T1000 (cell line): ENCODE results near the gene SLC16A10.
"Not testable (repeated sequence)": the region's sequence is repeated elsewhere in the genome, so short reads cannot be mapped to it uniquely, and the experiment has no call there.

ENCODE experiments used
- DNase-seq: peaks from one replicate; lab custom pipeline; 2025; ENCODE audit warnings: mixed read lengths; lab: John Stamatoyannopoulos, UW

The SLC16A10 gene

GRCh38 chr6:111132669-111133068 lies 45.4 kb downstream of the SLC16A10 start:
- DNase-seq, result not testable (repeated sequence)

GRCh38 chr6:111134236-111134869 lies 47.0 kb downstream of the SLC16A10 start:
- DNase-seq, result not testable (repeated sequence)

- not testable (repeated sequence) for DNase-seq
Observed at GRCh38 chr6:111137489-111138093, 50.3 kb downstream of the SLC16A10 start.

GRCh38 chr6:111147440-111147839 lies 60.1 kb downstream of the SLC16A10 start:
- no peak for DNase-seq

GRCh38 chr6:111148110-111148509 lies 60.8 kb downstream of the SLC16A10 start:
- no peak for DNase-seq

GRCh38 chr6:111150577-111150976 lies 63.3 kb downstream of the SLC16A10 start:
- no peak for DNase-seq

GRCh38 chr6:111154981-111155380 lies 67.7 kb downstream of the SLC16A10 start:
- no peak for DNase-seq

- no peak for DNase-seq
Observed at GRCh38 chr6:111157412-111157811, 70.1 kb downstream of the SLC16A10 start.

- DNase-seq, result no peak
Observed at GRCh38 chr6:111159633-111160032, 72.3 kb downstream of the SLC16A10 start.

- DNase-seq, result no peak
Observed at GRCh38 chr6:111161650-111162049, 74.3 kb downstream of the SLC16A10 start.

- DNase-seq, result no peak
Observed at GRCh38 chr6:111162504-111162903, 75.2 kb downstream of the SLC16A10 start.

- DNase-seq, result no peak
Observed at GRCh38 chr6:111171577-111172400, 84.5 kb downstream of the SLC16A10 start.

GRCh38 chr6:111172563-111172962 lies 85.3 kb downstream of the SLC16A10 start:
- no peak for DNase-seq

- DNase-seq, result no peak
Observed at GRCh38 chr6:111173341-111173740, 86.0 kb downstream of the SLC16A10 start.

- DNase-seq, result no peak
Observed at GRCh38 chr6:111173946-111174345, 86.6 kb downstream of the SLC16A10 start.

GRCh38 chr6:111175109-111175508 lies 87.8 kb downstream of the SLC16A10 start:
- no peak for DNase-seq

- no peak for DNase-seq
Observed at GRCh38 chr6:111176038-111176759, 88.9 kb downstream of the SLC16A10 start.

GRCh38 chr6:111176760-111177099 lies 89.4 kb downstream of the SLC16A10 start:
- DNase-seq, result no peak

- DNase-seq, result no peak
Observed at GRCh38 chr6:111177131-111177530, 89.8 kb downstream of the SLC16A10 start.

GRCh38 chr6:111183702-111184517 lies 96.6 kb downstream of the SLC16A10 start:
- DNase-seq, result no peak

GRCh38 chr6:111184827-111185532 lies 97.7 kb downstream of the SLC16A10 start:
- DNase-seq, result no peak
